Left lobe of liver (tissue), 2 donors: ENCODE measurements around the gene VAC14. TPM values are rescaled to one million over a fixed set of nuclear protein-coding genes. Genes with fewer than 3 reads are reported as not detected.

Source experiments
- ATAC-seq: fragments of 200-7000 bp; cut with Tn5 transposase; one replicate; pipeline ENCODE4 v1.9.1; 2020; ENCODE audit warnings: mild to moderate bottlenecking, moderate library complexity
- DNase-seq: peaks from one replicate; pipeline ENCODE4 v3.0.0-alpha.2; 2020; ENCODE audit warnings: low spot score
- total RNA-seq: library from RNA; stranded (reverse); gene quantifications from one replicate; pipeline ENCODE4 v1.2.1, GENCODE V29; 2021
- donor health status: DM: no; HTN: no; CAD: no; lungs with moderate emphysema.
- donor health status: DM: no; HTN: yes; CAD: no.

The VAC14 gene
- total RNA-seq, 1 donor from 2014 or later: 17.3 TPM

DNA sequence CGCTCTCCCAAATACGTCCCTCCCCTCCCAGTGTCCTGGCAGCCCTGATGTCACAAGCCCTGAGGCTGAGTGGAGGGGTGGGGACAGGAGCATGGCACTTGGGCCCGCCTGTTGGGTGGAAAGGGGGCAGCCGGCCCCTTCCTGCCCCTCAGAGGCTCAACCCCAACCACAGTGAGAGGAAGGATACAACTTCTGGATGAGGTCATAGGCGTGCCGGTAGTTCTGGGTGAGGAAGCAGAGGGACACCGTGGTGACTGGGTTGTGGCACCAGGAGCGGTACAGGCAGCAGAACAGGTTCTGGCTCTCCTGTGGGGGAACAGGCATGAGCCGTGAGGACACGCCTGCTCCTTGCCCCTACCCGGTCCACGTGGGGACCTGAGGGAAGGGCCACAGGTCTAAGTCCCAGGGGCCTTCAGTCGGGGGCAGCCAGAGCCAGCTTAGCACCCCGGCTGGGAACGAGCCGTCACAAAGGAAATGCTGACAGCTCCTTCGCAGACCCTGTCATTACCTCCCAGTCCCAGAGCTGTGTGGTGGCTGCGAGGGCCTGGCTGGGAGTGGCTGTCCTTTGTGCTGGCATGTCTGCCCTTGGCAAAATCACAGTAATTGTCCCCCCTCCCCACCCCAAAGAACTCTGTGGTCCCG lies 103.9 kb downstream of the VAC14 start:
- no peak for DNase-seq
- no peak for ATAC-seq

DNA sequence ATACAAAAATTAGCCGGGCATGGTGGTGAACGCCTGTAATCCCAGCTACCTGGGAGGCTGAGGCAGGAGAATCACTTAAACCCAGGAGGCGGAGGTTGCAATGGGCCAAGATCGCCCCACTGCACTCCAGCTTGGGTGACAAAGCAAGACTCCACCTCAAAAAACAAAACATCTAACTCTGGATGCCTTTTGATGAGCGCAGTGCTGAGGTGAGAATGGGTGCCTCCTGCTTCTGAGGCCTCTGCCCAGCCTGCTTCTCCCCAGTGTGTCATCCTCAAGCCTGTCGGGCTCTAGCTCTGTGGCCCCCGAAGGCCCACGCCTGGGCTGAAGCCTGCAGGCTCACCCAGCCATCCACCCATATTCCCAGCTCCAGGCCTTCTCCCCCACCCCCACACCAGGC lies 104.6 kb downstream of the VAC14 start:
- no peak for ATAC-seq
- DNase-seq: no peak

DNA sequence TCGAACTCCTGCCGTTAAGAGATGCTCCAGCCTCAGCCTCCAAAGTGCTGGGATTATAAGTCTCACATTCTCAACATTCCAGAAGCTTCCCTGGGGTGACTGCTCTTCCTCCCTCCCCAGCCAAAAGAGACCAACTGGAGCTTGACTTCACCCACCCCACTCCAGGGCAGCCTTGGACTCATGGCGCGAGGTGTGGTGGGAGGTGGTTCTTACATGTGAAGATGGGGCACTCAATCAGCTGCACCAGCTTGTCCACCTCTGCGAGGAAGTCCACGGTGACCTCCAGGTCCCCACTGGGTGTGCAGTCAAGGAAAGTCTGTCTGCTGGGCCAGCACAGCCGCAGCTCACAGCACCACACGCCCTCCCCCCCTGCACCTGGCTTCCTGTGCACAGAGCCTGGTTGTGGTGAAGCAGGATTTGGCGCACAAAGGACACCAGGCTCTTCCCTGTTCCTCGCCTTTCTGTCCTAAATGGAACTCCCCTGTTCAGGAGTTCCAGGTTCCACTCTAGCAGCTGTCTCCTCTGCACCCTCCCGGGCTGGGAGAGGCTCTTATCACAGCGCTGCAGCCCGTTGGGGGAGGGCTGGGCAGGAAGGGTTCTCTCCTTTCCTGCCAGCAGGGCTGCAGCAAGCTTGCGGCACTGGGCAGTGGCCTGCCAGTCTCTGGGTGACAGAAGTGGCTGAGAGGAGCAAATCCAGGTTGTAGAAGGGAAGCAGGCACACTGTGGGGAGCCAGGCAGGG lies 105.5 kb downstream of the VAC14 start:
- DNase-seq: no peak
- ATAC-seq: peak; percentile 84

DNA sequence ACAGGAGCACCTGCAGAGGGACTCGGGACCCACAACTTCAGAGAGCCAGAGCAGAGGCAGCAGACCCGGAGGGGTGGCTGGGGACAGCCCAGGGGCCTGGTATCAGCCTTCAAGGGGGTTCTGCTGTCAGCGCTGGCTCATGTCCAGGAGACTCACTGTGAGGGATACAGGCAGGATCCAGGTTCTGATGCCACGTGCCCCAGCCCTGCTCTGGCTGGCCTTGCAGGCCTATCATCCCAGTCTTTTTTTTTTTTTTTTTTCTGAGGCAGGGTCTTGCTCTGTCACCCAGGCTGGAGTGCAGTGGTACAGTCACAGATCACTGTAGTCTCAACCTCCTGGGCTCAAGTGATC lies 106.1 kb downstream of the VAC14 start:
- ATAC-seq: no peak
- no peak for DNase-seq

DNA sequence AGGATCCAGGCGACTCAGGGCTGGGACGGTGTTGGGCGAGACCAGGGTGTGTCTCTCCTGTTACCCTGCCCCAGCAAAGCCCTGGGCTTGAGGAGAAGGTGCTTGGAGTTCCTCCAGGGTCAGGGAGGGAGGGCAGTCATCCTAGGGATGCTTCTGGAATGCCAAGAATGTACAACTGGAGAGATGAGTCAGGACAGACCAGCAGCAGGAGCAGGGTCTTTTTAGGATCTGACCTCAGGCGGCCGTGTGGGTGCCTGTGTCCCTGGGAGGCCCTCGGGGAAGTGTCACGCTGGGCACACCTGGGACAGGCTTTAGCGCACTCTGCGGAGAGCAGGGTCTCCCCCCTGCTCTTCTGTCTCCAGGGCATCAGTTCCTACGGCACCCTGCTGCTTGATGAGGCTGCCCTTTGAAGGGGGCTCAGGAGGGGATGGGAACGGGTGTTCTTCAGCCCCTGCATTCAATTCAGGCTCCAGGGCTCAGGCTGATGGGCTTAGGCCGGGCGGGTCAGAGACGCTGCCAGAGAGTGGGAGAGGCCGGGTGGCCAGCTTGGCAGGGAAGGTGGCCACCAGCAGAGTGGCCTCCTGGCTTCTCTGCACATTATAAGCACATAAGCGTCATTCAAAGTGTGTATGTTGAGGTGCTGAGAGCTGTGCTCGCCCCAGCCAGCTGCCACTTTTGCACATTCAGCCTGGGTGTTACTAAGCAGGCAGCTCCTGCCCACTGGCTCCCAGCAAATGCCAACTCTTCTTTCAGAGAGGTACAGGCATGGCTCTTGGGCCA lies 106.7 kb downstream of the VAC14 start:
- DNase-seq (no peak), ATAC-seq (no peak)

GRCh38 chr16:70692873-70693671 lies 107.9 kb downstream of the VAC14 start:
- DNase-seq (no peak), ATAC-seq (no peak)

DNA sequence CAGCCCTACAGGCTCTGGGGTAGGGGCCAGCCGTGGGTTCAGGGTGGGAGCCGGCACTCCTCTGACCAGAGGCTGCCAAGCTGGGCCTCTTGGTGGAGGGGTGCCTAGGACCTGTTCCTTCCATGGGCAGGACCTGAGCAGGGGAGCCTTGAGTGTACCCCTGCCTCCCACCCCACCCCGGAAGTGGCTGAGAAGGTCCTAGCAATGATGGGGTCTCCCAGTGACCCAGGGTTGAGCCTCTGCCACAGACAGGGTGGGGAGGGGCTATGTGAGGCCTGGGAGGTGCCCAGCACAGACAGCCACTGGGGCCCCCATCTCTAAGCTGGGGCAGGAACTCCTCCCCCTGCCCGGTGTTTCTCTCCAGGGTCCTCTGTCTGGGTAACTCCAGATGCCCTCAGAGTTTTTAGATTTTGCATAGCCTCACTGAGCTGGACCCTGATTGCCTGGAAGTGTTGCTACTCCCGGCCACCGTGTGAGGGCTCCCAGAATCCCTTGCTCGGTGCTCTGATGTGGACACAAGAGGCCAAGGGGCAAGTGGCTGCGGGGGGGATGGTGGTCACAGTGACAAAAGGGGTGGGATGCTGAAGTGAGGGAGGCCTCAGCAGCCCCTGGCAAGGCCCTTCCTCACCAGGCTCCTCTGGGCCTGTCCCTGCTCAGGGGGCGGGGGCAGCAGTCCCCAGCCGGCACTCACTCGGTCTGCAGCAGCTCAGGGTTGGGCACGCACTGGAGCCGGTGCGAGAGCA lies 108.7 kb downstream of the VAC14 start:
- DNase-seq (no peak), ATAC-seq (no peak)

DNA sequence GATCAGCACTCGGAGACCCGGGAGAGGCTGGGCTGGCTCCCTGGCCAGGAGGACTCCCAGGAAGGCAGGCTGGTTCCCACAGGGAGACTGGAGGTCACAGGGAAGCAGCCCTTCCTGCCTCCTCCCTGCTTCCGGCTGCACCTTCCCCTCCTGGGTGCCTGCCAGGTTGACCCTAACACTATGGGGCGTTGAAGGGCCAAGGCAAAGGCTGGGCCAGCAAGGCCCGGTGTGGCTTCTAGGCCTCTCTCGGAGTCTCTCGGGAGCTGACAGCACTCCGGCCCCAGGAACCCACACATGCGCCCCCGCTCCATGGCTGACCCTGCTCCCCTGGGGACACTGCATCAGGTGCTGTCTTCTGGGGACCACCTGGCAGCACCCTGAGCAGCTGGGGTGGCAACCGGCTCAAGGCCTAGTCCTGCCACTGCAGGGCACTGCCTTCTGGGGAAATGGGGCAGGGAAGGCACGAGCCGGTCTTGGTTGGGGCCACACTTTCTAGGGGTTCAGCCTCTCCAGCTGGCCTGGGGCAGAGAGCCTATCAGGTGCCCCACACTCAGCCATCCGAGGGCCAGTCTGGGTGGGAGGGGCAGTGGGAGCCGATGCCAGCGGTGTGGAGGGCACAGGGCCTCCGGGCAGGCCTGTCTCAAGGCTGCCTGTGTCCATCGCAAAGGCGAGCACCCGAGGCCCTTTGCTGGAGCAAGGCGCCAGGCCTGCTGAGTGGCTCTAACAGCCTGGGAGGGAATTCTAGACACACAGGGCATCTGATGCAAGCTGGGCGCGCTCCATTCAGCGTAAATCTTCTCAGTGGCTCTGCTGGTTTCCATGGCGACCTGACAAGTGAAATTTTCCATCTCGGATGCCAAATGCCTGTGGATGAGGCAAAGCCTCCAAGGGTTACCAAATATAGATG lies 109.5 kb downstream of the VAC14 start:
- ATAC-seq (no peak), DNase-seq (no peak)

GRCh38 chr16:70689970-70690891 lies 110.7 kb downstream of the VAC14 start:
- no peak for DNase-seq
- ATAC-seq: no peak

GRCh38 chr16:70689035-70689969 lies 111.7 kb downstream of the VAC14 start:
- DNase-seq (no peak), ATAC-seq (no peak)

DNA sequence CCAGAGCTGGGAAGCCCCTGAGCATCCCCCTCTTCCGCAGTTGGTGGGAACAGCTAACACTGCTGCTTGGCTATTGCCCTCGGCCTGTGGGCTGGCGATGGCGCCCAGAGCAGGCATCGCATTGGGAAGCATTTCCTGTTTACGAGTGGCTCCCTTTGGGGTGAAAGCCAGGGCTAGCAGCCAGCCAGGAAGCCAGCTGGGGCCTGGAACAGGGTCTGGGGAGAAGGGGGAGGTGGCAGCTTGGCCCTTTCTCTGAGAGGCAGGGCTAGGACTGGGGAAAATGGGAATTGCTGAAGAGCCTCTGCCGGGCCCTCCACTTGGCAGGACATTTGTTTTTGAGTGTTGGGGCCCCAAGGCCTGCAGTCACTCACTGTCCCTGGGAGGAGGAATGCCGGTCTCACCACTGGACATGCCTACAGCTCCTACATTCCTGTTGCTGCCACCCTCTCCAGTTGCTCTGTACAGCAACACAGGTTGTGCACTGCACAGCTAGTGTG lies 112.7 kb downstream of the VAC14 start:
- DNase-seq (no peak), ATAC-seq (no peak)

DNA sequence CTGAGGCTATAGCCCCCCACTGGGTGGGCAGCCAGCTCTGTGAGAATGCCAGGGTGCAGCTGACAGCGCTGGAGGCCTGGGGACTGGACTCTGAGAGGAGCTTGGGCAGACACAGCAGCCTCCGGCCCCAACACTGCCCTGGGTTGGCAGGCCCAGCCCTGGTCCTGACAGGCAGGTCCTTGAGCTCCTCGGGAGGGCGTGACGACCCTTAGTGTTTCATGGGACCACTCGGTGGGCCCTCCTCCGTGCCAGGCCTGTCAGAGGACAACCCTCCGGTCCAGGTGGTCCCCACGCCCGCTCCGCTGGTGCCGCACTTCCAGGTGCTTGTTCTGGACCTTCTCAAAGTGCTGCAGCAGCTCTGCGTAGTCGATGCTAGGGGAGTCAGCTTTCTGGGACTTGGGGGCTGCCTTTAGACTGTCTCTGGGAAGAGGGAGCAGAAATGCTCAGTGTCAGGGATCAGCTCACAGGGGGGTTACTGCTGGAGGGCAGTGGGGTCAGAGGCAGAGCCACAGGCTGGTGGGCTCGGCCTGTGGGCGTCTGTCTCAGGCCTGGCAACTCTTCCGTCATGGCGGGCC lies 113.2 kb downstream of the VAC14 start:
- DNase-seq (no peak), ATAC-seq (no peak)

GRCh38 chr16:70687102-70687511 lies 113.9 kb downstream of the VAC14 start:
- ATAC-seq (no peak), DNase-seq (no peak)

DNA sequence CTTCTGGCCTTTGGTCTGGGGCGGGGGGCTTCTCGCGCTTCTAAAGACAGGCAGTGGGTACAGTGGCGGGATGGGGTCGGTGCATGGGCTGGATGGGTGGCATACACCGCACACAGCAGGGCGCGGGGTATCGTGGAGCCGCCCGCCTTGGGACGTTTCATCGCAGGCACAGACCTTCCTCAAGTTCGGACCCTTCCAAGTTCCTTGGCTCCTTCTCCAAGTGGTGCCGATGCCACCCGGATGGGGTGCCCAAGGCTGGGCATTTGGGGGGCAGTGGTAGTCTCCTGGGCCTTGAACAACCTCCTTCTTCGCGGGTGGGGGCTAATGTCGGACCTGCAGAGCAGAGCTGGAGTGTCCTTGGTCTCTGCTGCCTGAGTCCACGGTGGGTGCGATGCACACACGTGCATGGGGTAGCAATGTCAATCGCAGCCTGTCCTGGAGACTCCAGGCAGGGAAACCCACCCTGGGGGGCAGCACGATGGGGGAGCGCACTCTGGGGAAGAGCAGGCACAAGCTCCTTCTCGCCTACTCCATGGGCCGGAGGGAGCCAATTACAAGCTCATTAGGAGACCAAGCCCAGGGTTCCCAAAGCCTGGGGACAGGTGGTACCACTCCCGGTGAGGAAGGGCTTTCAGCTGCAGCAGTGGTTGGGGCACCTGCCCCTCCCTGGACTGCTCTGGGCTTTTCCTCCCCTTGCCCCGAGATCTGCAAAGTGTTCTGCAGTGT lies 114.4 kb downstream of the VAC14 start:
- DNase-seq (no peak), ATAC-seq (no peak)

- ATAC-seq: peak; percentile 63
These were observed 115.0 kb downstream of the VAC14 start, which contains the start of gene MTSS2 for GRCh38 chr16:70685938-70686375. Gene MTSS2 (minus strand): TSS chr16:70686053. CDS start chr16:70685791, 262 bp downstream.

More at GRCh38 chr16:70685938-70686375, 115.0 kb downstream of the VAC14 start, which contains the start of gene MTSS2:
- peak; percentile 88 for DNase-seq
